Measurements from ENCODE around the gene RAB30.

DNA sequence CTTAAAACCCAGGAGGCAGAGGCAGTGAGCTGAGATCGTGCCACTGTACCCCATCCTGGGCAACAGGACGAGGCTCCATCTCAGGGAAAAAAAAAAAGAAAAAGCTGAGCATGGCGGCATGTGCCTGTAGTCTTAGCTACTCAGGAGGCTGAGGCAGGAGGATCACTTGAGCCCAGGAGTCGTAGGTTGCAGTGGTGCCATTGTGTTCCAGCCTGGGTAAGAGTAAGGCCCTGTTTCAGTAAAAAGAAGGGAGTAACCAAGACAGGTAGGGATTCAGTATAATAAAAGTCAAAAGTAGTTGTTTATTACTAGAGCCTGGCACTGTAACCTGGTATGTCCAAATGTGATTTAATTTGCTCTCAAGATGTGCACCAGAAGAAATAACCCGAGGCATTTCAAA lies 8.1 kb upstream of the RAB30 start:
- TF ChIP-seq, protein P1, sequence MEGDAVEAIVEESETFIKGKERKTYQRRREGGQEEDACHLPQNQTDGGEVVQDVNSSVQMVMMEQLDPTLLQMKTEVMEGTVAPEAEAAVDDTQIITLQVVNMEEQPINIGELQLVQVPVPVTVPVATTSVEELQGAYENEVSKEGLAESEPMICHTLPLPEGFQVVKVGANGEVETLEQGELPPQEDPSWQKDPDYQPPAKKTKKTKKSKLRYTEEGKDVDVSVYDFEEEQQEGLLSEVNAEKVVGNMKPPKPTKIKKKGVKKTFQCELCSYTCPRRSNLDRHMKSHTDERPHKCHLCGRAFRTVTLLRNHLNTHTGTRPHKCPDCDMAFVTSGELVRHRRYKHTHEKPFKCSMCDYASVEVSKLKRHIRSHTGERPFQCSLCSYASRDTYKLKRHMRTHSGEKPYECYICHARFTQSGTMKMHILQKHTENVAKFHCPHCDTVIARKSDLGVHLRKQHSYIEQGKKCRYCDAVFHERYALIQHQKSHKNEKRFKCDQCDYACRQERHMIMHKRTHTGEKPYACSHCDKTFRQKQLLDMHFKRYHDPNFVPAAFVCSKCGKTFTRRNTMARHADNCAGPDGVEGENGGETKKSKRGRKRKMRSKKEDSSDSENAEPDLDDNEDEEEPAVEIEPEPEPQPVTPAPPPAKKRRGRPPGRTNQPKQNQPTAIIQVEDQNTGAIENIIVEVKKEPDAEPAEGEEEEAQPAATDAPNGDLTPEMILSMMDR (conservative IDR thresholded peaks at IDR 0.05 in 1 of 2, IDR thresholded peaks at IDR 0.05 in 1 of 2; ENCODE audit: extremely low read depth in 1 of 2, insufficient read depth in 1 of 2, low read depth in 1 of 2, low read length in 2 of 2): no peak
- no peak for TF ChIP-seq EZH2 (IDR thresholded peaks at IDR 0.05; ENCODE audit: borderline replicate concordance, low read length)

All from mammary epithelial cell (primary cell).